Measurements from ENCODE around the gene KPNA4. TPM values are rescaled to one million over a fixed set of nuclear protein-coding genes. Genes with fewer than 3 reads are reported as not detected.
"Not testable (repeated sequence)": the region's sequence is repeated elsewhere in the genome, so short reads cannot be mapped to it uniquely, and the experiment has no call there.

The KPNA4 gene
- total RNA-seq, 4 donors from 2014 or later = 25.7 to 43.6 (median 33.7) TPM

GRCh38 chr3:160605315-160605714, 39.9 kb upstream of the KPNA4 start:
- ATAC-seq (ENCODE audit: low FRiP score) (no peak), DNase-seq (ENCODE audit: low spot score) (no peak)
- no peak for TF ChIP-seq CTCF (IDR thresholded peaks at IDR 0.05)

GRCh38 chr3:160603845-160604244, 38.5 kb upstream of the KPNA4 start:
- DNase-seq (ENCODE audit: low spot score); ATAC-seq (ENCODE audit: low FRiP score): not testable (repeated sequence)

- no peak for ATAC-seq (ENCODE audit: low FRiP score)
- no peak for DNase-seq (ENCODE audit: low spot score)
- TF ChIP-seq CTCF (IDR thresholded peaks at IDR 0.05) = no peak
These were observed 36.9 kb upstream of the KPNA4 start for GRCh38 chr3:160602259-160602658.

- DNase-seq (ENCODE audit: low spot score) (no peak), ATAC-seq (ENCODE audit: low FRiP score) (no peak)
- TF ChIP-seq CTCF (IDR thresholded peaks at IDR 0.05) = no peak
These were observed 35.9 kb upstream of the KPNA4 start for GRCh38 chr3:160601288-160601687.

- no peak for TF ChIP-seq CTCF (IDR thresholded peaks at IDR 0.05)
- ATAC-seq (ENCODE audit: low FRiP score) (no peak), DNase-seq (ENCODE audit: low spot score) (no peak)
These were observed 33.5 kb upstream of the KPNA4 start for GRCh38 chr3:160598865-160599264.

- DNase-seq (ENCODE audit: low spot score) (no peak), ATAC-seq (ENCODE audit: low FRiP score) (no peak)
- TF ChIP-seq CTCF (IDR thresholded peaks at IDR 0.05) = no peak
These were observed 22.7 kb upstream of the KPNA4 start for GRCh38 chr3:160588023-160588422.

- TF ChIP-seq CTCF (IDR thresholded peaks at IDR 0.05) = no peak
- ATAC-seq (ENCODE audit: low FRiP score) = no peak
These were observed 21.7 kb upstream of the KPNA4 start for GRCh38 chr3:160587105-160587504.

GRCh38 chr3:160586679-160587078, 21.3 kb upstream of the KPNA4 start:
- TF ChIP-seq CTCF (IDR thresholded peaks at IDR 0.05) = no peak
- ATAC-seq (ENCODE audit: low FRiP score) (no peak), DNase-seq (ENCODE audit: low spot score) (no peak)

More at GRCh38 chr3:160587105-160587504, 21.7 kb upstream of the KPNA4 start:
- no peak for DNase-seq (ENCODE audit: low spot score)
